Measurements from ENCODE around the gene LAMA3. TPM values are rescaled to one million over a fixed set of nuclear protein-coding genes. Genes with fewer than 3 reads are reported as not detected.

LAMA3 gene
- total and polyA plus RNA-seq, 10 of the 15 experiments (the other 5 are each of a cell fraction or from before 2014, with no cell fraction given): 0.37 to 6.5 (median 5.4) TPM

DNA sequence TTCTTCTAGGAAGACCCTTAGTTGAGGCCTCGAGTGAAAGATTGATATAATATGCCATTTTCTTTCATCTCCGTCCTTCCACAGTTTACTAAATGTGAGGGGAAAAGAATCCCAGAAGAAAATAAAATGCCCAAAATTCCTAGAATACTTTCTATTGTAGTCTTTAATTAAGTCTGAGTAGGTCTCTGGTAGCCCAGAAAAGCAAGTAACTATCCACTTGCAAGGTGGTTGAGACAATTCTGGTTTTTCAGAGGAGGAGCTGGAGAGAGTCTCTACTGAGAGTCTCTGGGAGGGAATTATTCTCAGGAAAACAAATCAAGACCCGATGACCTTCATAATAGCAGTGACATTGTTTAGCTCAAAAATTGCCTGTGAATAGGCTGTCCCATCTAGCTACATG is 261.4 kb downstream of the LAMA3 start:
- ChIA-PET CTCF (interaction anchor here (1.0 kb wide), 1 partner anchor 9 kb away, joined by 3 read pairs; no protein-coding TSS in a partner anchor), RAD21 (ENCODE audit: unreplicated experiment) (no interaction called here), POLR2A (interaction anchor here (1.5 kb wide), 1 partner anchor 9 kb away, joined by 5 read pairs; no protein-coding TSS in a partner anchor), SMC1A (ENCODE audit: uncharacterized antibody, unreplicated experiment) (no interaction called here)
- H3K4me2 ChIP-seq (ENCODE audit: control insufficient read depth, insufficient read depth): no peak overlapping the region
- no peaks in the 10 kb centered on the region for H3K36me3 ChIP-seq (ENCODE audit: control insufficient read depth in 2 of 2, insufficient read depth in 2 of 2, low read length in 1 of 2)
- no peaks in the 10 kb centered on the region for H3K27me3 ChIP-seq (replicated peaks in 1 of 2; ENCODE audit: control insufficient read depth in 2 of 2, insufficient read depth in 2 of 2, low read length in 1 of 2)
- intact Hi-C loops (cut with micrococcal nuclease; ENCODE audit: unreplicated experiment): no loop called here
- in situ Hi-C loops (cut with MboI): no loop called here
- peaks cover 4% of the 10 kb centered on the region for H3K4me1 ChIP-seq (ENCODE audit: control insufficient read depth, insufficient read depth, low read length)
- H3K4me3 ChIP-seq: no peak overlapping the region
- no peaks in the 10 kb centered on the region for H3K79me2 ChIP-seq (ENCODE audit: control insufficient read depth, insufficient read depth, low read length)
- 51% methylated on average over 3 of the region's 3 CpGs for WGBS (ENCODE audit: insufficient coverage, insufficient replicate concordance, low lambda C conversion rate, missing lambda C conversion rate)
- no peaks in the 10 kb centered on the region for H3K9me3 ChIP-seq (replicated peaks; ENCODE audit: control insufficient read depth, insufficient read depth, low read length)
- DNase-seq (ENCODE audit: low read depth, low spot score) (no peak), FAIRE-seq (no peak), ATAC-seq (no peak)
- H3K27ac ChIP-seq (ENCODE audit: control insufficient read depth, insufficient read depth): no peak overlapping the region
- H3K9ac ChIP-seq (ENCODE audit: control insufficient read depth, insufficient read depth, low read length): no peak overlapping the region
- no TSS peak for BruUV-seq (replicated peaks)
- H2AFZ ChIP-seq (ENCODE audit: control insufficient read depth, low read depth, low read length): no peak overlapping the region
- no peaks in the 10 kb centered on the region for H4K20me1 ChIP-seq (ENCODE audit: control insufficient read depth, insufficient read depth)
- TF ChIP-seq, protein P1, sequence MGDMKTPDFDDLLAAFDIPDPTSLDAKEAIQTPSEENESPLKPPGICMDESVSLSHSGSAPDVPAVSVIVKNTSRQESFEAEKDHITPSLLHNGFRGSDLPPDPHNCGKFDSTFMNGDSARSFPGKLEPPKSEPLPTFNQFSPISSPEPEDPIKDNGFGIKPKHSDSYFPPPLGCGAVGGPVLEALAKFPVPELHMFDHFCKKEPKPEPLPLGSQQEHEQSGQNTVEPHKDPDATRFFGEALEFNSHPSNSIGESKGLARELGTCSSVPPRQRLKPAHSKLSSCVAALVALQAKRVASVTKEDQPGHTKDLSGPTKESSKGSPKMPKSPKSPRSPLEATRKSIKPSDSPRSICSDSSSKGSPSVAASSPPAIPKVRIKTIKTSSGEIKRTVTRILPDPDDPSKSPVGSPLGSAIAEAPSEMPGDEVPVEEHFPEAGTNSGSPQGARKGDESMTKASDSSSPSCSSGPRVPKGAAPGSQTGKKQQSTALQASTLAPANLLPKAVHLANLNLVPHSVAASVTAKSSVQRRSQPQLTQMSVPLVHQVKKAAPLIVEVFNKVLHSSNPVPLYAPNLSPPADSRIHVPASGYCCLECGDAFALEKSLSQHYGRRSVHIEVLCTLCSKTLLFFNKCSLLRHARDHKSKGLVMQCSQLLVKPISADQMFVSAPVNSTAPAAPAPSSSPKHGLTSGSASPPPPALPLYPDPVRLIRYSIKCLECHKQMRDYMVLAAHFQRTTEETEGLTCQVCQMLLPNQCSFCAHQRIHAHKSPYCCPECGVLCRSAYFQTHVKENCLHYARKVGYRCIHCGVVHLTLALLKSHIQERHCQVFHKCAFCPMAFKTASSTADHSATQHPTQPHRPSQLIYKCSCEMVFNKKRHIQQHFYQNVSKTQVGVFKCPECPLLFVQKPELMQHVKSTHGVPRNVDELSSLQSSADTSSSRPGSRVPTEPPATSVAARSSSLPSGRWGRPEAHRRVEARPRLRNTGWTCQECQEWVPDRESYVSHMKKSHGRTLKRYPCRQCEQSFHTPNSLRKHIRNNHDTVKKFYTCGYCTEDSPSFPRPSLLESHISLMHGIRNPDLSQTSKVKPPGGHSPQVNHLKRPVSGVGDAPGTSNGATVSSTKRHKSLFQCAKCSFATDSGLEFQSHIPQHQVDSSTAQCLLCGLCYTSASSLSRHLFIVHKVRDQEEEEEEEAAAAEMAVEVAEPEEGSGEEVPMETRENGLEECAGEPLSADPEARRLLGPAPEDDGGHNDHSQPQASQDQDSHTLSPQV (IDR thresholded peaks at IDR 0.05): no peak
- TF ChIP-seq, protein P2, sequence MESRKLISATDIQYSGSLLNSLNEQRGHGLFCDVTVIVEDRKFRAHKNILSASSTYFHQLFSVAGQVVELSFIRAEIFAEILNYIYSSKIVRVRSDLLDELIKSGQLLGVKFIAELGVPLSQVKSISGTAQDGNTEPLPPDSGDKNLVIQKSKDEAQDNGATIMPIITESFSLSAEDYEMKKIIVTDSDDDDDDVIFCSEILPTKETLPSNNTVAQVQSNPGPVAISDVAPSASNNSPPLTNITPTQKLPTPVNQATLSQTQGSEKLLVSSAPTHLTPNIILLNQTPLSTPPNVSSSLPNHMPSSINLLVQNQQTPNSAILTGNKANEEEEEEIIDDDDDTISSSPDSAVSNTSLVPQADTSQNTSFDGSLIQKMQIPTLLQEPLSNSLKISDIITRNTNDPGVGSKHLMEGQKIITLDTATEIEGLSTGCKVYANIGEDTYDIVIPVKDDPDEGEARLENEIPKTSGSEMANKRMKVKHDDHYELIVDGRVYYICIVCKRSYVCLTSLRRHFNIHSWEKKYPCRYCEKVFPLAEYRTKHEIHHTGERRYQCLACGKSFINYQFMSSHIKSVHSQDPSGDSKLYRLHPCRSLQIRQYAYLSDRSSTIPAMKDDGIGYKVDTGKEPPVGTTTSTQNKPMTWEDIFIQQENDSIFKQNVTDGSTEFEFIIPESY (IDR thresholded peaks at IDR 0.05): no peak
- TF ChIP-seq HCFC1 (IDR thresholded peaks at IDR 0.05; ENCODE audit: low read length) (no peak), MEF2A (IDR thresholded peaks at IDR 0.05; ENCODE audit: insufficient read depth, low read depth, low read length) (no peak), RFX5 (IDR thresholded peaks at IDR 0.05; ENCODE audit: low read depth, low read length) (no peak), SP1 (IDR thresholded peaks at IDR 0.05; ENCODE audit: low read depth, low read length) (no peak), RCOR1 (conservative IDR thresholded peaks at IDR 0.05; ENCODE audit: low read depth, low read length) (no peak), NR2C1 (IDR thresholded peaks at IDR 0.05) (no peak), JUND (IDR thresholded peaks at IDR 0.05; ENCODE audit: low read depth, low read length) (no peak), STAT1 (conservative IDR thresholded peaks at IDR 0.05) (no peak), NBN (IDR thresholded peaks at IDR 0.05) (no peak), DPF2 (IDR thresholded peaks at IDR 0.05) (no peak)
- TF ChIP-seq, protein P3, sequence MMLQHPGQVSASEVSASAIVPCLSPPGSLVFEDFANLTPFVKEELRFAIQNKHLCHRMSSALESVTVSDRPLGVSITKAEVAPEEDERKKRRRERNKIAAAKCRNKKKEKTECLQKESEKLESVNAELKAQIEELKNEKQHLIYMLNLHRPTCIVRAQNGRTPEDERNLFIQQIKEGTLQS (IDR thresholded peaks at IDR 0.05; ENCODE audit: borderline replicate concordance, extremely low read depth, low read depth, low read length): no peak
- TF ChIP-seq, protein P4, sequence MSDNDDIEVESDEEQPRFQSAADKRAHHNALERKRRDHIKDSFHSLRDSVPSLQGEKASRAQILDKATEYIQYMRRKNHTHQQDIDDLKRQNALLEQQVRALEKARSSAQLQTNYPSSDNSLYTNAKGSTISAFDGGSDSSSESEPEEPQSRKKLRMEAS (IDR thresholded peaks at IDR 0.05; ENCODE audit: low read depth, low read length): no peak
- TF ChIP-seq, protein P5, sequence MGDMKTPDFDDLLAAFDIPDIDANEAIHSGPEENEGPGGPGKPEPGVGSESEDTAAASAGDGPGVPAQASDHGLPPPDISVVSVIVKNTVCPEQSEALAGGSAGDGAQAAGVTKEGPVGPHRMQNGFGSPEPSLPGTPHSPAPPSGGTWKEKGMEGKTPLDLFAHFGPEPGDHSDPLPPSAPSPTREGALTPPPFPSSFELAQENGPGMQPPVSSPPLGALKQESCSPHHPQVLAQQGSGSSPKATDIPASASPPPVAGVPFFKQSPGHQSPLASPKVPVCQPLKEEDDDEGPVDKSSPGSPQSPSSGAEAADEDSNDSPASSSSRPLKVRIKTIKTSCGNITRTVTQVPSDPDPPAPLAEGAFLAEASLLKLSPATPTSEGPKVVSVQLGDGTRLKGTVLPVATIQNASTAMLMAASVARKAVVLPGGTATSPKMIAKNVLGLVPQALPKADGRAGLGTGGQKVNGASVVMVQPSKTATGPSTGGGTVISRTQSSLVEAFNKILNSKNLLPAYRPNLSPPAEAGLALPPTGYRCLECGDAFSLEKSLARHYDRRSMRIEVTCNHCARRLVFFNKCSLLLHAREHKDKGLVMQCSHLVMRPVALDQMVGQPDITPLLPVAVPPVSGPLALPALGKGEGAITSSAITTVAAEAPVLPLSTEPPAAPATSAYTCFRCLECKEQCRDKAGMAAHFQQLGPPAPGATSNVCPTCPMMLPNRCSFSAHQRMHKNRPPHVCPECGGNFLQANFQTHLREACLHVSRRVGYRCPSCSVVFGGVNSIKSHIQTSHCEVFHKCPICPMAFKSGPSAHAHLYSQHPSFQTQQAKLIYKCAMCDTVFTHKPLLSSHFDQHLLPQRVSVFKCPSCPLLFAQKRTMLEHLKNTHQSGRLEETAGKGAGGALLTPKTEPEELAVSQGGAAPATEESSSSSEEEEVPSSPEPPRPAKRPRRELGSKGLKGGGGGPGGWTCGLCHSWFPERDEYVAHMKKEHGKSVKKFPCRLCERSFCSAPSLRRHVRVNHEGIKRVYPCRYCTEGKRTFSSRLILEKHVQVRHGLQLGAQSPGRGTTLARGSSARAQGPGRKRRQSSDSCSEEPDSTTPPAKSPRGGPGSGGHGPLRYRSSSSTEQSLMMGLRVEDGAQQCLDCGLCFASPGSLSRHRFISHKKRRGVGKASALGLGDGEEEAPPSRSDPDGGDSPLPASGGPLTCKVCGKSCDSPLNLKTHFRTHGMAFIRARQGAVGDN (IDR thresholded peaks at IDR 0.05): no peak

All from GM12878 (cell line).